GM18868 (cell line): ENCODE measurements around the gene CDC42.
"Not testable (repeated sequence)": the region's sequence is repeated elsewhere in the genome, so short reads cannot be mapped to it uniquely, and the experiment has no call there.

ENCODE experiments used
- ATAC-seq: cut with Tn5 transposase; IDR thresholded peaks from one replicate; pipeline ENCODE4 v1.9.1; 2021; ENCODE audit warnings: mild to moderate bottlenecking, moderate library complexity; ENCODE audit not compliant: unreplicated experiment

Gene CDC42

GRCh38 chr1:22074803-22075202 lies 22.3 kb downstream of the CDC42 start:
- no peak for ATAC-seq

DNA sequence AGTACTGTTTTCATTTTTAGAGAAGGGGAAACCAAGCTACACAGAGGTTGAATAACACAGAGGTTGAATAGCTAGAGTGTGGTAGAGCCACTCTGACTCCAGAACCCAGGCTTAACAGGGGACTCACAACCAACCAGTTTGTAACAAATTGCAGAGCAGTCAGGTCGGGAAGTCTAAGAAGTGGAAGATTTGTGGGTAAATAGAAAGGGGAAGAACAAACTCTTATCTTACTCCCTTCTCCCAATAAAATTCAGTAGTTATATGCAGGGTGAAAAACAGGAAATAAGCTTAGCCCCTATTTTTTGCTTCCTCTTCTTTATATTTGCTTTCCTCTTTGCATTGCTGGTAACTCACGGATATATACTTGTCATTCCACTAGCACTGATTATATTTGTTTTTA lies 23.2 kb downstream of the CDC42 start:
- no peak for ATAC-seq

GRCh38 chr1:22076346-22076745 lies 23.8 kb downstream of the CDC42 start:
- no peak for ATAC-seq

- ATAC-seq, result no peak
Measured at GRCh38 chr1:22077728-22078127, 25.2 kb downstream of the CDC42 start.

GRCh38 chr1:22078133-22078532 lies 25.6 kb downstream of the CDC42 start:
- ATAC-seq, result no peak

DNA sequence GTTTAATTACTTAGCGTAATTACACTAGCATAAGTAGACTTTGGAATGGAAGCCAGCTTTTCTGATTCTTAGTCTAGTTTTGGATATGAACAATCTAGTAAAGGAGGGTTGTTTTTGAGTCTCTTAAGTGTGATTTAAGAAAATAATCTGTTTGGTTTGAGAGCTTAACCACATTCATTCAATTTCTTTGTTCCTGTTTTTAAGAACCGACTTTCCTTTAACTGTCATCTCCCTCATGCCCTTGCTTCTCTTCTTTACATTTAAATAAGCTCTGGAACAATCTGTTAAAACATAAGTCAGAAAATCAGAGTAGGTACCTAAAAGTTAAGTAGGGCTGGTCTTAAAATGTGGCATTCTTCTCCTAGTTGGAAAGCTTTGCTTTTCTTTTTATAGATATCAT lies 27.7 kb downstream of the CDC42 start:
- ATAC-seq, result no peak

DNA sequence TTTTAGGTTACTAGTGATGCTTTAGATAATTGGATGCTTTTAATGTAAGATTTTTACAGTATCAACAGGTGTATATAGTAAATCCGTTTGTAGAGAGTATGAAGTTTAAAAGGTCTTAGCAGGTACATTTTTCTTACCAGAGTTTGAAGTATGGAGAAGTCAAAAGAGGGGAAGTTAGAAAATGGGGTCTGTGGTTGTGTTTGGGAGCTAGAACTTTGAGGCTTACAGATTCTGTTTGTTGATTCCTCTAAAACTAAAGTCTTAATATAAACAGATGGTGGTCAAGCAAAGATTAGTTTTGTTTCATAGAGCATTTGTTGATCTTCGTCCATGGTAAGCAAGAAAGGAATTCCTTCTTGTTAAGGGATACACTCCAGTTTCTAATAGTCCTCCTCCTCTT lies 35.8 kb downstream of the CDC42 start:
- no peak for ATAC-seq

- ATAC-seq, result no peak
Measured at GRCh38 chr1:22089134-22089571, 36.6 kb downstream of the CDC42 start.

DNA sequence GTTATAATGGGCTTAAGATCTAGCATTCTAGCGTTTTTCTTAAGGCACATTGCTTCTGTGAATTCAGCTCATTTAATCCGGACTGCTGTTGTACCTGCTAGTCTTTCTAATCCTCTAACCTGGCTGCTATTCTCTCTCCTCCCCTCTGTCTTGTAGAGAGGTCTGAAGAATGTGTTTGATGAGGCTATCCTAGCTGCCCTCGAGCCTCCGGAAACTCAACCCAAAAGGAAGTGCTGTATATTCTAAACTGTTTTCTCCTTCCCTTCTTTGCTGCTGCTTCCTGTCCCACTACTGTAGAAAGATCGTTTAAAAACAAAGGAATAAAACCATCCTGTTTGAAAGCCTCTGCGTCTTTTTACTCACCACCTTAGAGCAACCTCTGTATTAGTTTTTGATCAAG lies 37.3 kb downstream of the CDC42 start:
- ATAC-seq, result no peak

DNA sequence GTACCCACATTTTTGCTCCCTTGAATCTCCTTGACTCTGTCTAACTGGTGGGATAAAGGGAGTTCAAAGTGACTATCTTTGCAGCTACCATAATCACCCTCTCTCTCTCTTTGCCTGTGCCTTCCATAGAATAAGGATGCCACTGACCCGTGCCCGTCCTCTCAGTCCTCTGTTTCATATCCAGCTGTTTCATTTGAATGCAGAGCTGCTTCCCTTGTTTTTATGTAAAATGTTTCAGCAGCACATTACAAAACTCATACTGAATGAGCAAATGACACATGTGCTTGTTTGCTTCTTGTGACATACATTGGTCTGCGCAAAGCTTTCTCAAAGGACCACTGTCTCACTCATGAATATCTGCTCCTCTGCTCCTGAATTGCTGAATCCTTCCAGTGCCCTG lies 38.4 kb downstream of the CDC42 start:
- ATAC-seq, result no peak

- ATAC-seq, result not testable (repeated sequence)
Measured at GRCh38 chr1:22092026-22092768, 39.7 kb downstream of the CDC42 start.

GRCh38 chr1:22093513-22093912 lies 41.0 kb downstream of the CDC42 start:
- ATAC-seq, result no peak

GRCh38 chr1:22096036-22096435 lies 43.5 kb downstream of the CDC42 start:
- ATAC-seq, result no peak

GRCh38 chr1:22096463-22096862 lies 44.0 kb downstream of the CDC42 start:
- ATAC-seq, result no peak

DNA sequence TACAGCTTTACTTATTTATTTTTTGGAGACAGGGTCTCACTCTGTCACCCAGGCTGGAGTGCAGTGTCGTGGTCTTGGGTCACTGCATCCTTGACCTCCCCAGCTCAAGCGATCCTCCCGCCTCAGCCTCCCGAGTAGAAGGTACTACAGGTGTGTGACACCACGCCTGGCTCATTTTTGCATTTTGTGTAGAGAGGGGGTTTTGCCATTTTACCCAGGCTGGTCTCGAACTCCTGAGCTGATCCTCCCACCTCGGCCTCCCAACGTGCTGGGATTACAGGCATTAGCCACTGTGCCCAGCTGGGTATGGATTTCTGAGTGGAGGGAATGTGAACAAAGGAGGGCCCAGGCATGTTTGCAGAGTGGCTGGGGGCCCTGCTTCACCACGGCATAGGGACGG lies 46.2 kb downstream of the CDC42 start:
- ATAC-seq, result no peak

DNA sequence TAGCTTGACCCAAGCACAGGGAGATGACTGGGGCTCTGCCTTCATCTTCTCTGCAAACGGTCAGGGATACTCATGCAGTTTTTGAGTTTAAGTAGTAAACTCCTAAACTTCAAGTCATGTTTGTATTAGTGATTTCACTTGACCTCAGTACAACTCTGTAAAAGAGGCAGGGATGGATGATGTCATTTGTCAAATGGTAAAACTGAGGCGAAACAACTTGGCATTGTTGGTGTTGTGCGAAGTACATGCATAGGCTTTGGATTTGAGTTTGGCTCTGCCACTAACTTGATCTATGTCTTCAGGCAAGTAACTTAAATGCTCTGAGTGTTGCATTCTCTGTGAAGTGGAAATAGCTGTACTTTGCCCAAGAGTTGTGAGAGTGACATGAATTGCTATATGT lies 47.7 kb downstream of the CDC42 start:
- ATAC-seq, result no peak

- no peak for ATAC-seq
Measured at GRCh38 chr1:22101199-22101598, 48.7 kb downstream of the CDC42 start.

DNA sequence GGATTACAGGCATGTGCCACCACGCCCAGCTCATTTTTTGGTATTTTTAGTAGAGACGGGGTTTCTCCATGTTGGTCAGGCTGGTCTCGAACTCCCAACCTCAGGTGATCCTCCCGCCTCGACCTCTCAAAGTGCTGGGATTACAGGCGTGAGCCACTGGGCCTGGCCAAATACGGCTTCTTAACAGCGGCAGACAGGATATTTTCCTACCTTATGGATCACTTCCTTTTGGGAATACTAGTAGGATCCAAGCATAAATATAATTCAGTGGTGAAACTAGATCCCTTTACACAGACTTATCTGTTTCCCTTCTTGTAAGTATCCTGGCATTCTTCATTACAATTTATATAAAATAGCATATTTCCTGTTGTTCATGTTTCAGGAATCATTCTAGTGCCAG lies 49.5 kb downstream of the CDC42 start:
- no peak for ATAC-seq

DNA sequence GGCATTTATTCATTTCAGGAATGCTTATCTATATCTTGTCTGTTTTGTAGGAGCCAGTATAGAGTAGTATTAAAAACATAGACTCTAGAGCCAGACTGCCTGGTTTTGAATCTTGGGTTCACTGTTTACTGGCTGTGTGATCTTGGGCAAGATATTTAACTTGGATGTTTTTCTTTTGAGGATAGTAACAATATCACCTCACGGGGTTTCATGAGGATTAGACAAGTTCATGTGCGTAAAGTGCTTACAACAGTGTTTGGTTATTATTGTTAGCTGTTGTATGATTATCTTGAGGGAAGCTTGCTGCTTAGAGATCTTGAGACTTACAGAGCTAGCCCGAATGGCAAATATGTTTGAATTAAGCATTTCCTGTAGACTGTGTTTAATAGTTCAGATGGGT lies 50.2 kb downstream of the CDC42 start:
- ATAC-seq, result no peak

- ATAC-seq, result no peak
Measured at GRCh38 chr1:22104094-22104493, 51.6 kb downstream of the CDC42 start.

DNA sequence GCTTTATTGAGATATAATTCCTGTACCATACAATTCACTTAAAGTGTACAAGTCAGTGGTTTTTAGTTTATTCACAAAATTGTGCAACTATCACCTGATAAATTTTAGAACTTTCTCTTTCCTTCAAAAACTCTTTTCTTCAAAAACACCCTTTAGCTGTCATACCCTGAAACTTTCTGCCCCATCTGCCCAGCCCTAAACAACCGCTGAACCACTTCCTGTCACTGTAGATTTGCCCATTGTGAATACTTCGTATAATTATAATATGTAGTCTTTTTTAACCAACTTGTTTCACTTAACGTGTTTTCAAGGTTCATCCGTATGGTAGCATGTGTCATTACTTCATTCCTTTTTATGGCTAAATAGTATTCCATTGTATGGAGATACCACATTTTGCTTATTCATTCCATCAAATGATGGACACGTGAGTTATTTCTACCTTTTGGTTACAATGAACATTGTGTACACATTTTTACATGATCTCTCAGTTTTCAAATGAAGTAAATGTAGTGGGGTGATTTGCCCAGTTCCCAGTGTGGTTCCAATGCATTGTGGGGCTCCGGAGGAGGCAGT lies 52.4 kb downstream of the CDC42 start:
- ATAC-seq, result no peak

DNA sequence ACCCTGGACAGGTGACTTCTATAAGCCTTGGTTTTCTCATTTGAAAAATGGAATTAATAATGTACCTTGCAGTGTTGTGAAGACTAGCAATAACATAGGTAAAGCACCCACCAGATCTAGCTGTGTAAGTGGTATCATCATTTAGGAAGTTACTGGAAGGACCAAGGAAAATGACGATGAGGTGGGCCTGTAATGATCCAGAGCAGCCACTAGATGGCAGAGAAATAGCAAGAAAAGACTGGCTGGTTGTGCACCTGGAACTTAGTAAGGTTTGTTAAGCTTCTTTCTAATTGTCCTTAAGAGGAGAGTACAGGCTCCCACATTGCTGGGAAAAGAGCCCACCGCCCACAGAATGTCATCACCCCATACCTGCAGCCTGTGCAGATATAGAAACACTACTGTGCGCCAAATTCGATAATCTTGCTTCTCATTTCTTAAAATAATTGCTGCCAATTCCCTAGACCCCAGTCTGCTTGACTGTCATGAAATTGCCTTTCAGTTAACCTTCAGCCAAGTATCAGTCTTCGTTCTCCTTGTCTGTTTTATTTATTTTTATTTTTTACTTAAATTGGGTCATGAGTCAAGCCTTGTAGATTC lies 53.2 kb downstream of the CDC42 start:
- no peak for ATAC-seq
